Peyer's patch (tissue), 4 donors: ENCODE measurements around the gene WASL. TPM values are rescaled to one million over a fixed set of nuclear protein-coding genes. Genes with fewer than 3 reads are reported as not detected.

Experiments used
- DNase-seq, 3 donors: peaks; one replicate each; pipeline ENCODE4 v3.0.0-alpha.2; 2017 to 2019
- H3K27ac ChIP-seq, 4 donors: fragments of 200-600 bp; sonication (generic); one replicate each; pipeline ENCODE4 v1.5.1; 2016 to 2019
- H3K27me3 ChIP-seq, 2 donors: fragments of 200-600 bp; sonication (generic); one replicate each; pipeline ENCODE4 v1.5.1; 2019
- H3K36me3 ChIP-seq, 3 donors: fragments of 200-600 bp; sonication (generic); one replicate each; pipeline ENCODE4 v1.5.1; 2016 to 2019
- H3K4me1 ChIP-seq, 4 donors: fragments of 200-600 bp; sonication (generic); one replicate each; pipeline ENCODE4 v1.5.1; 2016 to 2019
- H3K4me3 ChIP-seq, 4 donors: fragments of 200-600 bp; sonication (generic); 1 replicate in 3 of 4; 2 replicates in 1 of 4; pipeline ENCODE4 v1.5.1; 2016 to 2019; ENCODE audit warnings: mild to moderate bottlenecking in 1 of 4
- H3K9me3 ChIP-seq, 4 donors: fragments of 200-600 bp; sonication (generic); one replicate each; pipeline ENCODE4 v1.5.1; 2016 to 2019; ENCODE audit warnings: mild to moderate bottlenecking in 1 of 4
- CTCF ChIP-seq, 6 experiments: fragments of 450-650 bp in 4 of 6; fragments of 200-600 bp in 2 of 6; sonication (generic) in 1 of 6; IDR thresholded peaks; one replicate each; pipeline ENCODE4 v1.5.1; 2017 to 2019; ENCODE audit warnings: antibody characterized with exemption in 6 of 6, mild to moderate bottlenecking in 3 of 6, moderate library complexity in 1 of 6
- POLR2A ChIP-seq, 2 donors: fragments of 450-650 bp; IDR thresholded peaks; one replicate each; pipeline ENCODE4 v1.5.1; 2017; ENCODE audit warnings: antibody characterized with exemption in 2 of 2, mild to moderate bottlenecking in 2 of 2, moderate library complexity in 2 of 2
- total RNA-seq, 4 donors: library from RNA; depleted of rRNA; stranded (reverse); fragments of >200 nt; gene quantifications; one replicate each; pipeline ENCODE4 v1.1.0, GENCODE V29; 2016

WASL gene
- total RNA-seq, 4 donors from 2014 or later, result 33.8 to 60.2 (median 51.5) TPM

GRCh38 chr7:123660514-123661354 lies 88.1 kb downstream of the WASL start:
- no peak for TF ChIP-seq CTCF (IDR thresholded peaks at IDR 0.05)
- Histone ChIP-seq H3K4me3 (no peak overlapping the region), H3K27me3 (no peaks in the 10 kb centered on the region)

GRCh38 chr7:123658023-123658422 lies 90.8 kb downstream of the WASL start:
- no peaks in the 10 kb centered on the region for H3K27me3 ChIP-seq
- no peak for DNase-seq
- H3K4me1 ChIP-seq, result peaks cover 0 to 8% (median 0%) of the 10 kb centered on the region in 4 donors
- no peak overlapping the region for H3K27ac ChIP-seq
- no peaks in the 10 kb centered on the region for H3K9me3 ChIP-seq
- no peaks in the 10 kb centered on the region for H3K36me3 ChIP-seq
- H3K4me3 ChIP-seq, result no peak overlapping the region
- TF ChIP-seq CTCF (IDR thresholded peaks at IDR 0.05), result peak in 1 of 6 experiments; percentile 5
- no peak for TF ChIP-seq POLR2A (IDR thresholded peaks at IDR 0.05)

More at GRCh38 chr7:123660514-123661354, 88.1 kb downstream of the WASL start:
- Histone ChIP-seq H3K4me1 (peaks cover 0 to 8% (median 0%) of the 10 kb centered on the region in 4 donors), H3K9me3 (no peaks in the 10 kb centered on the region), H3K27ac (no peak overlapping the region), H3K36me3 (no peaks in the 10 kb centered on the region)
- DNase-seq, result no peak

- Histone ChIP-seq H3K27ac (no peak overlapping the region), H3K4me3 (no peak overlapping the region), H3K9me3 (no peaks in the 10 kb centered on the region), H3K4me1 (peaks cover 0 to 8% (median 0%) of the 10 kb centered on the region in 4 donors), H3K36me3 (no peaks in the 10 kb centered on the region), H3K27me3 (no peaks in the 10 kb centered on the region)
- no peak for DNase-seq
- TF ChIP-seq POLR2A (IDR thresholded peaks at IDR 0.05), result no peak
- TF ChIP-seq CTCF (IDR thresholded peaks at IDR 0.05), result no peak
These were observed 91.5 kb downstream of the WASL start for GRCh38 chr7:123657304-123657685.

- Histone ChIP-seq H3K4me1 (peaks cover 0 to 8% (median 0%) of the 10 kb centered on the region in 4 donors), H3K4me3 (no peak overlapping the region), H3K27me3 (no peaks in the 10 kb centered on the region), H3K27ac (no peak overlapping the region), H3K36me3 (no peaks in the 10 kb centered on the region), H3K9me3 (no peaks in the 10 kb centered on the region)
- DNase-seq, result no peak
- TF ChIP-seq POLR2A (IDR thresholded peaks at IDR 0.05), result no peak
These were observed 92.1 kb downstream of the WASL start for GRCh38 chr7:123656544-123657303.

- H3K27me3 ChIP-seq, result no peaks in the 10 kb centered on the region
- H3K4me3 ChIP-seq, result no peak within 1 kb of the TSS
- no peak within 1 kb of the TSS for H3K27ac ChIP-seq
- no peaks in the 10 kb centered on the region for H3K36me3 ChIP-seq
- peaks cover 0 to 8% (median 0%) of the 10 kb centered on the region in 4 donors for H3K4me1 ChIP-seq
- H3K9me3 ChIP-seq, result no peaks in the 10 kb centered on the region
- DNase-seq, result no peak
- TF ChIP-seq POLR2A (IDR thresholded peaks at IDR 0.05) (no peak), CTCF (IDR thresholded peaks at IDR 0.05) (no peak)
These were observed 93.2 kb downstream of the WASL start, which contains the start of gene LMOD2 for GRCh38 chr7:123655614-123656013. Gene LMOD2, plus strand, starts transcription at chr7:123655866. Its CDS starts 98 bp downstream, at chr7:123655964.

GRCh38 chr7:123653162-123653561 lies 95.6 kb downstream of the WASL start:
- no peaks in the 10 kb centered on the region for H3K27me3 ChIP-seq
- no peak overlapping the region for H3K4me3 ChIP-seq
- no peaks in the 10 kb centered on the region for H3K9me3 ChIP-seq
- H3K4me1 ChIP-seq, result peaks cover 0 to under 1% (median 0%) of the 10 kb centered on the region in 4 donors
- no peak for DNase-seq
- TF ChIP-seq POLR2A (IDR thresholded peaks at IDR 0.05), result no peak
- TF ChIP-seq CTCF (IDR thresholded peaks at IDR 0.05), result no peak
- no peaks in the 10 kb centered on the region for H3K36me3 ChIP-seq
- H3K27ac ChIP-seq, result no peak overlapping the region
